Measurements from ENCODE around the gene PDE4D.
"Not testable (repeated sequence)": the region's sequence is repeated elsewhere in the genome, so short reads cannot be mapped to it uniquely, and the experiment has no call there.

The PDE4D gene

GRCh38 chr5:59458321-59458720 is 435.2 kb downstream of the PDE4D start:
- DNase-seq: no peak

GRCh38 chr5:59449905-59450644 is 443.5 kb downstream of the PDE4D start:
- no peak for DNase-seq

GRCh38 chr5:59446356-59446755 is 447.2 kb downstream of the PDE4D start:
- no peak for DNase-seq

- no peak for DNase-seq
These were observed 447.8 kb downstream of the PDE4D start for GRCh38 chr5:59445741-59446140.

GRCh38 chr5:59439303-59439702 is 454.2 kb downstream of the PDE4D start:
- no peak for DNase-seq

GRCh38 chr5:59437176-59437575 is 456.4 kb downstream of the PDE4D start:
- no peak for DNase-seq

GRCh38 chr5:59436364-59437148 is 457.0 kb downstream of the PDE4D start:
- no peak for DNase-seq

GRCh38 chr5:59433174-59433573 is 460.4 kb downstream of the PDE4D start:
- no peak for DNase-seq

GRCh38 chr5:59430066-59430685 is 463.4 kb downstream of the PDE4D start:
- DNase-seq: no peak

- DNase-seq: no peak
These were observed 465.1 kb downstream of the PDE4D start for GRCh38 chr5:59428391-59428790.

GRCh38 chr5:59424515-59424914 is 469.0 kb downstream of the PDE4D start:
- no peak for DNase-seq

GRCh38 chr5:59423021-59423420 is 470.5 kb downstream of the PDE4D start:
- no peak for DNase-seq

- DNase-seq: no peak
These were observed 471.3 kb downstream of the PDE4D start for GRCh38 chr5:59421986-59422941.

- DNase-seq: no peak
These were observed 472.9 kb downstream of the PDE4D start for GRCh38 chr5:59420596-59420995.

GRCh38 chr5:59418808-59419207 is 474.7 kb downstream of the PDE4D start:
- no peak for DNase-seq

- no peak for DNase-seq
These were observed 477.1 kb downstream of the PDE4D start for GRCh38 chr5:59416451-59416850.

GRCh38 chr5:59416026-59416425 is 477.5 kb downstream of the PDE4D start:
- no peak for DNase-seq

- DNase-seq: no peak
These were observed 481.1 kb downstream of the PDE4D start for GRCh38 chr5:59412428-59412827.

- DNase-seq: not testable (repeated sequence)
These were observed 484.5 kb downstream of the PDE4D start for GRCh38 chr5:59408997-59409396.

GRCh38 chr5:59407967-59408366 is 485.6 kb downstream of the PDE4D start:
- no peak for DNase-seq

GRCh38 chr5:59401637-59402036 is 491.9 kb downstream of the PDE4D start:
- DNase-seq: no peak

GRCh38 chr5:59394956-59395355 is 498.6 kb downstream of the PDE4D start:
- not testable (repeated sequence) for DNase-seq

All from CD4-positive, alpha-beta T cell treated with Interleukin-10 for 1 hour (primary cell).